CD4-positive, alpha-beta T cell treated with Interleukin-21 for 1 hour (primary cell): ENCODE results near the gene NEDD4L.
"Not testable (repeated sequence)": the region's sequence is repeated elsewhere in the genome, so short reads cannot be mapped to it uniquely, and the experiment has no call there.

Experiments used
- DNase-seq: peaks from one replicate; pipeline ENCODE4 v3.0.0-alpha.2; 2020

NEDD4L gene

DNA sequence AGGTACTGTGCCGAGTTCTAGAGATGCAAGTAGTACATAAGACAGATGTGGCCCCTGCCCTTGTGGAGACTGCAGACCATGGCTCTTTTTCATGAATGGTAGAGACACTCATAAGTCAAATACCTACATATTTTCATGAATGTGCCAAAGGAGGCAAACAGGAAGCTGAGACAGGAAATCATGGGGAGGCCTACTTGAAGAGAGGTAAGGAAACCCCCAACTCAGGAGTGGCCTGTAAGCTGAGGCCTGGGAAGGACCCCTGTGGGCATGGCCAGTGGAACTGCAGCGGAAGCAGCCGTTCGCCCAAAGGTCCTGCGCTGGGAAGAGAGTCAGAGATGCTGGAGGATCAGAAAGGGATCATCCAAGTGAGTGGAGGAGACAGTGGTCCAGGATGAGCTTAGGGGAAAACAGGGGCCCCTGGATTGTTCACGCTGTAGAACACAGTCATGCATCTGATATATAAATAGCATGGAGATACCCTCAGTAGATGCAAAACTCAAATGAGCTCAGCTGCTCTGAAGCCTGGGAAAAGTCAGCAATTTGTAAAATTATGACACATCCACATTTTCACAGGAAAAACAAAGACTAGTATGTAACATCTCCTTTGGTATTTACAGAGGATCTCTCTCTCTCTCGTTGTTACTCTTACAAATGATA is 228.9 kb downstream of the NEDD4L start:
- no peak for DNase-seq

DNA sequence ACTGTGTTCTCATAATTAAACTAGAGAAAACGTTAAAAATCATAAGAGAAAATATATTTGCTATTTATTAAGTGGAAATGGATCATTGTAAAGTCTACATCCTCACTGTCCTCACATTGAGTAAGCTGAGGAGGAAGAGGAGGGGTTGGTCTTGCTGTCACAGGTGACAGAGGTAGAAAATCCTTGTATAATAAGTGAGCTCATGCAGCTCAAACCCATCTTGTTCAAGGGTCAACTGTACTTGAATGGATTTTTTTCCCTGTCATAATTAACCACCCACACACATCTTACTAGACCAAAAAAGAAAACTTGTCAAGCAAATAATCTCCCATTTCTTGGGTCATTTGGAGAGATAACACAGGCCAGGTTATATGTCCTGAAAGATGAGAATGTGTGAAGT is 231.2 kb downstream of the NEDD4L start:
- DNase-seq, result no peak

DNA sequence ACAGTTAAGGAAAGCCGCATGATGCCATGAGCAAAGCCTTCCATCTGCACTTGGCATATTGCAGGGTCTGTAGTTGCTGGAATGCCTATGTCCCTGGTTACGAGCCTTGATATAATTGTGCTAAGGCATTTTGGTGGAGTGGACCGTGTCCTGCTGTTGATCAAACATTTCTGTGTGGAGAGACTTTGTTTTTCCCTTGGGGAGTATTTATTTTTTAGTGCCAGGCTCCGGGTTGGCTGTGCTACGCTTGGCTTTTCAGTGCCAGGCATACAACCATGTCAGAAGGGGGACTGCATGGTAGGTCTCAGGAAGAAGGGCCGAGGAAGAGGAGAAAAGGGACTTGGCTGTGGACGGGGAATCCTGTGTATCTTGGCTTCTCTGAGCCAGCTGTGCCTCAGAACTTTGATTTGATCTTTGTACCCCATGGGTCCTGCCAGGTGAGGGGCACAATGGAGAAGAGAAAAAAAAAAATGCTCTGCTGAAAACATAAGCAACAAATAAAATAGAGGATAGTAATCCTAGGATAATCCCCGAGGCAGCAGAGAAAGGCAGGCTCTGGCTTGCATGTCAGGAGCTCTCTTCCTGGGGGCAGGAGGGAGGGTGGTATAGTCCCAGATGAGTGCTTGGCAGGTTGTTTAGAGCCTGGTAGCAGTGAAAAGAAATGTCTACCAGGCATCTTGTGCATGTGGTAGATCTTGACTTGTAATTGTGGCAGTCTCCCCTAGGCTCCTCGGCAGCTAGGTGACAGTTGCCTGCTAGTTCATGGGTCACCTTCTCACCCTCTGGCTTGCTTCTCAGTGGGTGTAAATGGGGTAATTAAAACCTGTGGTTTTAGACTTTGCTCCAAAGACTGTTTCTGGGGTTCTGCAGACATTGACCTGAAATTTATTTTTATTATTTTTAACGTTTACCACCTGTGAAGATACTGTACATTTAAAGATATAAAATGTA is 233.0 kb downstream of the NEDD4L start:
- DNase-seq, result no peak

DNA sequence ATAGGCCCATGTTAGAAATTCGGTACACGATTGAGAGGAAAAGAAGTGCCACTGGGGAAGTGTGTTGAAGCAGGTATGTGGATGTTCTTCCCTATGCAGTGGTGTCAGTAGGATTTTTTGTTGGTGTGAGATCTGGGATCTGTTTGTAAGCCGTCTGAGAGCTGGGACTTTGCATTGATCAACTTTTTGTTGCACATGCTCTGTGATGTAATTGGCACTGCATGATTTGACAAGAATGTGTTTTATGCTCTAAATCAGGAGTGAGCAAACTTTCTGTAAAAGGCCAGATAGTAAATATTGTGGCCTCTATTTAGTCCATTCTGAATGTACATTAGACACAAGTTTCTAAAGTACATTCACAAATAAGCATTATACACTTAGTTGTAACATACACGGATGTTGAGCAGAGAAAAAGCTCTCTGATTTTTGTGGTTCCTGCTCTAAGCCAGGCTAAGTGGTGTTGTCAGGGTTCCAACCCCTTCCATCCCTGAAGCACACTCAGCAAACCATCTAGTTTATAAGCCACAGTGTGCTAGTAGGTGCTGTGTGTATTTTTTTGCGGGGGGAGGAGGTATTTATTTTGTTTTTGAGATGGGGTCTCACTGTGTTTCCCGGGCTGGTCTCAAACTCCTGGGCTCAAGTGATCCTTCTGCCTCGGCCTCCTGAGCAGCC is 235.6 kb downstream of the NEDD4L start:
- no peak for DNase-seq

DNA sequence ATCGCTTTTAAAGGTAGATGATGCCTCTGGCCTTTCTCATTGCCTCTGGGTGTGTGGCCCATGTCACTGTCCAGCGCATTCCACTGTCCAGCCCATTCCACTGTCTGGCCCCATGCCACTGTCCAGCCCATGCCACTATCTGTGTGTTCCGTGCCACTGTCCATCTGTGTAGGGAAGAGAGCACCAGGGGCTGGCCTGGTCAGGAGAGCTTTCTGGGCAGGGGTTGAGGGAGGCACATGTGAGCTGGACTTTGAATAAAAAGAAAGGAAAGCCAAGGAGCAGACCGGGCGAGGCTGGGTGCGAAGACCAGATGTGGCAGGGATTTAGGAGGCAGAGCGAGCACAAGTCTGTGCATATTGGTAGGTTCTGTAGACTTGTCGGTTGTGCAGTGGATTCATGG is 236.2 kb downstream of the NEDD4L start:
- DNase-seq, result no peak

DNA sequence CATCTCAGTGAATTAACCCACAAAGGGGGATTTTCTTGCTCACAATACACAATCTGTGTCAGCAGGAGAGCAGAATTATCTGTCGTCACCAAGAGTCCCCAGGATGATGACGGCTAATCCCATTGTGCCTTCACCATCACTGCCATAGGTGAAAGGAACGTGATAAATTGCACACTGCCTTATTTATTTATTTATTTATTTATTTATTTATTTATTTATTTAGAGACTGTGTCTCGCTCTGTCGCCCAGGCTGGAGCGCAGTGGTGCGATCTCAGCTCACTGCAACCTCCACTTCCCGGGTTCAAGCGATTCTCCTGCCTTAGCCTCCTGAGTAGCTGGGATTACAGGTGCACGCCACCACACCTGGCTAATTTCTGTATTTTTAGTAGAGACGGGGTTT is 238.8 kb downstream of the NEDD4L start:
- not testable (repeated sequence) for DNase-seq

DNA sequence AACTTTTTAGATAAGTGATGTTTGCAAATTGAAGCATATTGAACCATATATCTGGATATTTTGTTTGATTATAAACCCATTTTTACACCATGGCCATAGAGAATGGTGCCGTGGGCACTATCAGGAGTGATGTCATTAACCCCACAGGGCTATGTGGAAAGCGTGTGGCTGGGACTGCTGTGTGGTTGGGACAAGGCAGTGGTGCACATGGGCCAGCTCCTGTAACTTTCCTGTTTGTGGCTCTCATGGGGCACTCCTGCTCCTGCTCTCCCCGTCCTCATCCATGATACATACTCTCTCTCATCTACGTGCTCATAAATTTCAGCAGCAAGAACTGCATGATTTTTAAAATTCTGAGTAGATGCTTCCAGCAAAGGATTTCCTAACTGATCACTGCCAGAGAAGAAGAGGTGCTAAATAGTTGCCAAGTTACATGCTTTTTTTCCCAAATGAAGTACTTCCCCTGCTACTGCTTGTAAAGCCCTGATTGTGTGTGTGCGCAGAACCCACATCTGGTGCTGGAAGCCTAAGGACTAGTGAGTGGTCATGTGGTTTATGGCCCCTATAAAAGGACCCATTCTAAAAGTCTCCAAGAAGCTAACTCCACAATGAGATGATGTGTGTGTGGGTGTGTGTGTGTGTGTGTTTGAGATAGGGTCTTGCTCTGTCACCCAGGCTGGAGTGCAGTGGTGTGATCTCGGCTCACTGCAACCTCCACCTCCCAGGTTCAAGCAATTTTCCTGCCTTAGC is 240.8 kb downstream of the NEDD4L start:
- DNase-seq, result no peak

DNA sequence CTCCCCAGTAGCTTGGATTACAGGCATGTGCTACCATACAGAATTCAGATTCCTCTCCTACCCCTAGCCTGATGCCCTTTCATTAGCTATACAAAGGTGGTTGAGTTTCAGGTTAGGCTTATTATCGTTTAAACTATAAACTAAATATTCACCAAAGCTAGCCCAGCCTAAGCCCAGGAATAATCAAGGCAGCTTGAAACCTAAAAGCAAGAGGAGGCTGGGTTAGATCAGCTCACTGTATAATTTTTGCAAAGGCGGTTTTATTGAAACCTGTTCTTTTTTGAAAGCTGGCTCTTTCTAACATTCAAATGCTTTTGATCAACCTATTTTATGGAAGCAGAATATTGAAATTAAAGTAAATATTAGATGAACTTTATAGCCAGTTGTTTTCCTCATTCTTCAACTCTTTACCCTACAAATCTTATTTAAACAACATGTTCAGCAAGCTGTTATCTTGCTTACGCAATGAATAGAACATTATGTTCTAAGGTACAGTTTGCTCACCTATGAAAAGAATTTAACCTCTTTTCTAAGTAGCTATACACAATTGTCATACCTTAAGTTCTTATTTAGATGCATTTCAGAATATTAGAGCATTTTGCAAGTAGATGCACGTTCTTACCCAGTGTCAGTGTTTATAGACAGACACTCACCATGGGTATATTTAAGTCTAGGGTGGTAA is 241.6 kb downstream of the NEDD4L start:
- no peak for DNase-seq

DNA sequence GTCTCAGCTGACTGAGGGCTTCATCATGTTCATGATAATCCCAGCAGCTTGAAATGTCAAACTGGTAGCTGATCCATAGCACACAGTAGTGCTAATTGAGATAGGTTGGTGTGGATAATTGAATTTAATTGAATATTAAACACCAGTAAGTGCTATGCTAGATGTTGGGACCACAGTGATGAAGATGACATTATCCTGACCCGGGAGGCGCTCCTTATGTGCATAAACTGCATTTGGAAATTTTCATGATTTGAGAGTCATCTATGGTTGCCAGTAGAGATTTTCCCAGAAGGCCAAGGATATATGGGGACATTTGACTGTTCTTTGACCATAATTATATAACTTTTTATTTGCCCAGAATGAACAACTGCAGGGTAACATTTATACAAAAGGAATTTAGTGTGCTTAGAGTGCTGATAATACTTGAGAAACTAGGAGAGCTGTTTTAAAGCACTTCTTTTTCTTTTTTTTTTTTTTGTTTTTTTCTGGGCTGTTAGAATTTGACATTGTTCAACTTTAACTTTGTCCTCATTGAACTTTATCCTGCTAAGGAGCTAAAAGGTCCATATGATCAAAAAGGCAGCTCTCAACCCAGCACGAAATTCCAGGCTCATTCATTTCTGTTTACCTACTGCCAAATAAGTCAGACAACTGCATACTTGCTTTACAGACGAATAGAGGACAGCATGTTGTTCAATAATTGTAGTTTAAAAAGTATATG is 242.8 kb downstream of the NEDD4L start:
- no peak for DNase-seq

DNA sequence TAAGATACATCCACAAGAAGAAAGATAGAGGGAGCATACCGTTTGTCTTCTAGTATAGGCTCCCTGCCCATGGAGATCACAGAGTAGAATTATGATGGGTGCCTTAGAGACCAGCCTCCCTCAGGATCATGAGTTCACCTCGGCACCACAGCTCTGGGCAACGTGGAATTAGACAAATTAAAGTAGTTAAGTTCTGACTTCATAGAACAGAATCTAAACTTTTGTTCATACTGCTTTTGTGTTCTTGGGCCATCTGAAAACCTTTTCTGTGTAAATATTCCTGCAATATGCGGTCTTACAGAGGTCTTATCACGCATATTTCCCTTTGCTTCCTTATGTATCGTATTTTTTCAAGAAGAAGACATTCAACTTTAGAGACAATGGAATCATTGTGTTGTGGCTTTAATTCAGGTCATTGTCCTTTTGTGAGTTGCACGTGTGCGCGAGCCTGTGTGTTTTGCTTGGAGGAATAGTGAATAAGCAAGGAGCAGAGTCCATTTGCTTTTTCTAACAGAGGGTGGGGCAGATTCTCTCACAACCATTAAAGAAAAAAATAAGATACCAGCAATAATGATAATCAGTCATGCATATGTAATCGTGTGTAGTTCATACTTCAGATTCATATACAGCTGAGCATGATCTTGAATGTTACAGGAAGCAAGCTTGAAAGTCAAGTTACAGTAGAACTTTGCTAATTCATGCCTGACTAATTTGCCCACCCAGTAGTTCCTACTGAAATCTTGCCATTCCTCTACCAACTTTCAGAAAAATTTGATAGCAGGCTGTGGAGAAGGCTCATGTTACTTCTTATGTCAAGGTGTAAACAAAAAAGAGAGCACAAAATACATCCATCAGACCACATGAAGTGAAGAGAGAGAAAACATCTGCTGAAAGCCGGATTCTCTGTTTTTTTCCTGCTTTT is 243.6 kb downstream of the NEDD4L start:
- DNase-seq, result no peak

DNA sequence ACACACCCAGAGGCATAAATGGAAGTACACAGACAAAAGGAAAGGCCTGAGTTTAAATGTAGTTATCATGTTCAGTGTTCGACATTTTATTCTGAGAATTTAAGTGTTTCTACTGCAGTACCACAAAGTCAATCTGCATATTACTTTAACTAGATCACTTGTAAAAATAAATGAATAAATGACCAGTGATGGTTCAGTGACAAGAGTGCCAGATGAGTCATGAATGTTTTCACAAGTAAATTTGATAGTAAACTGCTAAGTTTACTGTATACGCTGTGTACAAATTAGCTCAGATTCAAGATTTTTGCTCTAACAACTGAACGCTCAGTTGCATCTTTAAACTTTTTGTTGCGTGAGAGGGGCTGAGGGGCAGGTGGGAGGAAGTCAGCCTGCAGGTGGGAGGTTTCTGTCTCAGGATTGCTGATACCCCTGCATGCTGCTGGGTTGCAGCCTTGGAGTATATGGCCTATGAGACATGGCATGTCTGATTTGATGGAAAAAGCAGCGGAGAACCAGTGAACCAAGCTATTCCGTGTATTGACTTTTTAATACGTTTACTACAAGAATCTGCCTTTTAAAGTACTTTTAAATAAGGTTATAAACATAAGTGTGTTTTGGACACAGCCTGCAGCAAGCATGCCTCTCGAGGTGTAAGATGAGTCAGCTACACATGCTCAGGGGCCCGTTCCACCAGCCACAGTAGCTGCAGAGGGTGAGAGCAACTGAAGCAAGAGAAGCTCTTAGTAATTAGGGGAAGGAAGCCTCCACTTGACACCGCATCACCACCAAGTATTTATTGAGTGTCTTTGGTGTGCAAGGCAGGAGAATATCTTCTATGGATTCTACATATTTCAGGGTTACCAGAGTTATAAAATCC is 245.1 kb downstream of the NEDD4L start:
- no peak for DNase-seq

DNA sequence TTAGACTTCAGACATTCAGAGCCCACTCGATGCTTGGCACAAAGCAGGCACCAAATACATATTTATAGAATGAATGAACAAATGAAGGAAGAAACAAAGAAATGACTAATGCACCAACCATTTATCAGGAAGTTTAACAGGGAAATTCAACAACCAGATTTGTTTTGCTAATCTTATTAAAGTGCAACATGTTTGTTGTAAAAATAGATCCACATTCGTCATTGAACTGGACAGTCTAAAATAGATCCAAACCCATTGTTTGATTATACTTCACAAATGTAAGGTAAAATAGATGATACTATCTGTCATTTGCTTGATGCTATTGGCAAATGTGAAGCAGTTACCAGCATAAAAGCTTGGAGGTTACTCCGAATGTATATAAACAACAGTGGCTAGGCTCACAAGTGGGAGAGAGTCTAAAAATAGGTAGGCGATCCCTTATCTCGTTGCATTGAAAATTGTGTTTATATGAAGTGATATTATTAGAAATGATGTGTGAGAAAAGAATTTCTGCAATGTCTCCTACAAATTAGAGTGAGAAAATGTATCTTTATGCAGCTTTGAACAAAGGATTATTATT is 246.2 kb downstream of the NEDD4L start:
- no peak for DNase-seq

DNA sequence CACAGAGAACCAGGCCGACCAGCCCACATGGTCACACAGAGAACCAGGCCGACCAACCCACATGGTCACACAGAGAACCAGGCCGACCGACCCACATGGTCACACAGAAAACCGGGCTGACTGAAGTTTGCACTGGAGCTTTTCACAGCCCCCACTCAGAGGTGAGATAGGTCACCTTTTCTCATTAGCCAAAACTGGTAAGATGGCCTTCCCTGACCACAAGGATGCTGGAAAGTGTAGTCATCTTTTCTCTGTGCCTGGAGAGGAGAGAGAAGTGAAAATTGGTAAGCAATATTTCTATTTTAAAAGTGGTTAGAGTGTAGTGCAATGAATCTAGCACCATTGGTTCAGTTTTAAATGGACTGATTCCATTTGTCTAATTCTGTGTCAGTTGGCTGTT is 247.1 kb downstream of the NEDD4L start:
- DNase-seq, result no peak

DNA sequence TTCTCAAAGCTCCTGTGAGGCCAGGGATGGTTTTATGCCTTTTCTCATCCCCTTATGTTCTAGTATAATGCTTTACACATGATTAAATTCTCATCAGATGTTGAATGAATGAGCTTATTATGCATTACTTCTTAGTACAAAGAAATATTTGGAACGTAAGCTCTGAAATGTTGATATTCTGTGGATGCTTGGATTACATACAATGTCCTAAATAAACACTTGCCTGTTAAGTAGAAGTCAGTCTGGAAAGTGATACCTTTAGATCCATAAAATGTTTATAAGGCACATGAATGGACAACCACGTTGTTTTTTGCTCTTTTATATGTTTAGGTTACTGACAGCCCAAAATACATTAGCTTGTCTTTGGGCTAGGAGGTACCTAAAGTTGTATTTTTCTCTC is 248.6 kb downstream of the NEDD4L start:
- no peak for DNase-seq

DNA sequence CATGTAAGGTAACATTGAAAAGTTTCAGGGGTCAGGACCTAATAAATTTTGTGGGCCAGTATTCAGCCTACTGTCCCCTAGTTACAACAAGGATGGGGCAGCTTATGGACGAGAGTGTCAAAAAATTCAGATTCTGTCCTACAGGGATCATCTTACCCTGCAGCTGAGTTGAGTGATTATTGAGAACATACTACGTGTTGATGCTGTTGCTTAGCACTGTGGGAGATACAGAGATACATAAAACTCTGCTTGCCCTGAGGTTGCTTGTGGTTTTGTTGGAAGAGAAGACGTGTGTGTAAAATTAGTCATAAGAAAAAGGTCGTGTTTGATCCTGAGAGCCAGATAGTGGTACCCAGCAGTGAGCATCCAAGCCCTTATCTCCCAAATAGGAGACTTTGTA is 253.2 kb downstream of the NEDD4L start:
- DNase-seq, result peak; percentile 21

DNA sequence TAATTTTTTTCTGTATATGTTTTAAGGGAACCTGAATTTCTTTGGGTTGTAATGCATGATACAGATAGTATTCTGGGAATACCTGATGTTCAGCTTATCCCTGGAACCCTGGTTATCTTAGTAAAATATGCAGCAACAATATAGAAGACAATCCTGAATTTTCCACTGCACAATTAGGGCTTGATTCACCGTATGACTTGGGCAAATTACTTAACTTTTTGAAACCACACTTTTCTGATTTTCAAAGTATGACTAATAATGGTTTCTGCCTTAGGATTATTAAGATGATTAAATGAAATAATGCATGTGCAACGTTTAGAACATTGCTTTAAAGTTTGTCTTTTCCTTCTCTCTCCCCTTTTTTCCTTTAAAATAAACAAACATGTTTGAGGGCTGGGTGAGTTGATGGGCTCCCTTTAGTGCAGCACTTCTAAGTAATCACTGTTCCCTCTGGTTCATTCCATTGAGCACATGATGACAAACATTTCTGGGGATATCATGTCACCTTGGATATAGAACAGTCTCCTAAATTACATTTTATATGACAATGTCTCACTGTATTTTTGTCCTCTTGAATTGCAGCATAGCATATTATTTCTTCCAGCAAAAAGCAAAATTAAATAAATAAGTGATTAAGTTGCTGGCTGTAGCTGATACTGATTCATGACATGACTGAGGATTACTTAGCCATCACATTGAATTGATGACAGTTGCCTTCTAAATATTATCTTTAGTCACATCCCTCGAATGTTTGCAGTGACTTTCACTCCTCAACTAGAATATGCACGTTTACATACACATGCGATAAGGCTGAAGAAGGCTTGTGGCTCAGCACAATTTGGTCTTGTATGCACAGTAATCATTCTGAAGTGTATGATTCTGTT is 254.5 kb downstream of the NEDD4L start:
- DNase-seq, result no peak

DNA sequence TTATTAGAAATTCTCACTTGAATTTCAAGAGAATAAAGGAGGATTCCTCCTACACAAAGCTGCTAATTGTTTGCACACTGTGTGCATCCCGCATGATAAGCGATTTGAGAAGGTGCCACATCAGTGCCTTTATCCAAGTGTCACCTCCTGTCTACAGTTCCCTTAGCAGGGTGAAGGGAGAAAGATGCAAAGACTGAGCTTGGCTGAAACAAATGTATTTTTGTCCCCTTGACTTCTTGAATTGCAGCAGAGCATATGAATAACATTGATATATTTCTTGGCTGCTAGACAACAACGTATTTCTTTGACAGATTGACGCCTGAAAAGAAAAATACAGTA is 255.1 kb downstream of the NEDD4L start:
- no peak for DNase-seq

DNA sequence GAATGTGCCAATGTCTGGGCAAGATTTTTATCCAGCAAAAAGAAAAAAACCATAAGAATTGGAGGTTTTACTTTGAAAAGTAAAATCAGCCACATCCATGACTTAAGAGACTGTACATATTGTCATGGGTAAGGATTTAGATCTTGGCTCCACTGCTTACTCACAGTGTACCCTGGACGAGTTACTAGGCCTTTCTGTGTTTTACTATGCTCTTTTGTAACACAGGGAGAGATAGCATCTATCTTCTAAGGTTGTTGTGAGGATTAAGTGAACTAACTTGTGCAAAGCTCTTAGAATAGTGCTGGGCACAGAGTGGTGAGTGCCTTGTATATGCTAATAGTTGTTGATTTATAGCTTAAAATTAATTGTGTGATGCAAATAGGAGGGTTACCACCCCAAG is 255.9 kb downstream of the NEDD4L start:
- no peak for DNase-seq
